AG04450 (cell line): ENCODE measurements around the gene TXNRD2. TPM values are rescaled to one million over a fixed set of nuclear protein-coding genes. Genes with fewer than 3 reads are reported as not detected.

Experiments used
- CTCF ChIA-PET: fragments of 300-600, 350-600 bp; formaldehyde crosslinking; extraction: SDS; loops from one replicate; lab custom pipeline; 2022; ENCODE audit warnings: antibody characterized with exemption, inconsistent platforms; lab: Charles Lee
- POLR2A ChIA-PET: fragments of 350-600 bp; formaldehyde crosslinking; extraction: SDS; loops from one replicate; lab custom pipeline; 2021; ENCODE audit warnings: antibody characterized with exemption, inconsistent platforms; lab: Yijun Ruan, JAX
- DNase-seq: peaks from one replicate; pipeline ENCODE4 v3.0.0-alpha.2; 2011; ENCODE audit warnings: low read depth, low spot score
- H3K27ac ChIP-seq: one replicate; pipeline ENCODE4 v1.5.1; 2012; ENCODE audit warnings: low read depth, low read length, control low read depth
- H3K27me3 ChIP-seq: one replicate; pipeline ENCODE4 v1.6.0; 2012; ENCODE audit warnings: low read length; ENCODE audit not compliant: control insufficient read depth, insufficient read depth
- H3K4me3 ChIP-seq: 2 replicates; pipeline ENCODE4 v1.5.1; 2011; ENCODE audit warnings: mild to moderate bottlenecking, low read depth, low read length, control low read depth
- H3K9me3 ChIP-seq: 2 replicates; pipeline ENCODE4 v1.5.1; 2012; ENCODE audit warnings: low read length; ENCODE audit not compliant: control insufficient read depth, insufficient read depth
- polyA plus RNA-seq: library from polyadenylated mRNA; depleted of rRNA; stranded (reverse); fragments of >200 nt; gene quantifications from 2 replicates; pipeline ENCODE4 v1.2.3, GENCODE V29; 2011
- TF ChIP-seq, protein P1 (sequence below): IDR thresholded peaks from 2 replicates; pipeline ENCODE4 v1.5.1; 2011; ENCODE audit warnings: low read depth, low read length, control low read depth, inconsistent platforms

TXNRD2 gene
- polyA plus RNA-seq, 1 experiment, result 13.3 TPM

DNA sequence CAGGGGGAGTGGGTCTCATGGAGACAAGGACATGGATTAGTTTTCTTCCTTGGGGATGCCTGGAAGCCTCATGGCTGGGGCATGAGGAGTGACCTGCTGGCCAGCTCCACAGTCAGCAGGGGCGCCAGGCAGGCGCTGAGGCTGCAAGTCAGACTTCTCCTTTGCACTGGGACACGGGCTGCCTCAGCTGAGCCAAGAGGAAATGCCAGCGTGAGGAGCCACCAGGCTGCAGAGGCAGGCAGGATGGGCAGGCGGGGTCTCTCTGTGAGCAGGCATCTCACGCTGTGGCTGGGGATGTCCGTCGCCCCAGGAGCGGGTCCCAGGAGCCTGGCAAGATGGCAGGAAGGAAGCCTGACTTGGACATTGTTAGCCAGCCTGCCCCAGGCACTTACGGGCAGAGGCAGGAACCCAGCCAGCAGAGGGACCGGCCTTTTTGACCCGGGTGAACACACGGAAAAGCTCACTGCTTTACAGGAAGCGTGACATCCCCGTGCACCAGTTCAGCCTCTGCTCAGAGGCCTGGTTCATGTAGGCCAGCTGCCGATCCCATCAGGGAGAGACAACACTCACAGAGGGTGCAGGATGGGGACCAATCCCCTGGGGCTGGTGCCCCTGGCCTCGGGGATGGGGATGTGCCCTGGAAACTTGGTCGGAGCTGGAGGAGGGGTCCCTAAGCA lies 97.1 kb downstream of the TXNRD2 start:
- ChIA-PET CTCF (no interaction called here), POLR2A (interaction anchor here (0.7 kb wide), 1 partner anchor 55 kb away, joined by 3 read pairs; no protein-coding TSS in a partner anchor)
- Histone ChIP-seq H3K27me3 (no peaks in the 10 kb centered on the region), H3K27ac (no peak overlapping the region), H3K9me3 (peaks cover 7% of the 10 kb centered on the region; the same call in 1 of the 2 replicates), H3K4me3 (no peak overlapping the region)
- DNase-seq, result no peak
- TF ChIP-seq, protein P1, sequence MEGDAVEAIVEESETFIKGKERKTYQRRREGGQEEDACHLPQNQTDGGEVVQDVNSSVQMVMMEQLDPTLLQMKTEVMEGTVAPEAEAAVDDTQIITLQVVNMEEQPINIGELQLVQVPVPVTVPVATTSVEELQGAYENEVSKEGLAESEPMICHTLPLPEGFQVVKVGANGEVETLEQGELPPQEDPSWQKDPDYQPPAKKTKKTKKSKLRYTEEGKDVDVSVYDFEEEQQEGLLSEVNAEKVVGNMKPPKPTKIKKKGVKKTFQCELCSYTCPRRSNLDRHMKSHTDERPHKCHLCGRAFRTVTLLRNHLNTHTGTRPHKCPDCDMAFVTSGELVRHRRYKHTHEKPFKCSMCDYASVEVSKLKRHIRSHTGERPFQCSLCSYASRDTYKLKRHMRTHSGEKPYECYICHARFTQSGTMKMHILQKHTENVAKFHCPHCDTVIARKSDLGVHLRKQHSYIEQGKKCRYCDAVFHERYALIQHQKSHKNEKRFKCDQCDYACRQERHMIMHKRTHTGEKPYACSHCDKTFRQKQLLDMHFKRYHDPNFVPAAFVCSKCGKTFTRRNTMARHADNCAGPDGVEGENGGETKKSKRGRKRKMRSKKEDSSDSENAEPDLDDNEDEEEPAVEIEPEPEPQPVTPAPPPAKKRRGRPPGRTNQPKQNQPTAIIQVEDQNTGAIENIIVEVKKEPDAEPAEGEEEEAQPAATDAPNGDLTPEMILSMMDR, result no peak

DNA sequence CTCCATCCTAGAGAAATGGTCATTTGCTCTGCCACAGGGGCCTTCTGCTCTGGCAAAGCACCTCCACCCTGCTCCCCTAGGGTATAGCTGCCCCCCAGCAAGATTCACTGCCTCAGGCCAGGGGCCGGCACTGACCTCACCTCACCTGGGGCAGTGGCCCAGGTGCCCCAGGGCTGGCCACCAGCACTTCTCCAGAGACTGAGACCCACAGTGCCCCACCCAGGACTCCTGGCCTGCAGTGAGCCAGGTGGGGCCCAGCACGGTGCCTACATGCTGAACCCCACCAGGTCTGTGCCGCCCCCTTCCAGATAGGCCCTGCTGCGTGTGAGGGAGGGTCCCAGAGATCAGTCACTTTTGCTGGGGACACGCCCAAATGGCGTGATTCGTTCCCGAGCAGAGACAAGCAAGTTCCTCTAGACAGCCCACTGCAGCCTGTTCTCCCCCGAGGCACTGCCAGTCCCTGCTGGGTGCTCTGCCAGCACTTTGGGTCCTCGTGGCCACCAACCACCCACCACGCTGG lies 97.7 kb downstream of the TXNRD2 start:
- POLR2A ChIA-PET, result interaction anchor here (0.7 kb wide), 1 partner anchor 54 kb away, joined by 3 read pairs; no protein-coding TSS in a partner anchor
- CTCF ChIA-PET, result no interaction called here
- Histone ChIP-seq H3K27ac (no peak overlapping the region), H3K27me3 (no peaks in the 10 kb centered on the region), H3K4me3 (no peak overlapping the region), H3K9me3 (peaks cover 7% of the 10 kb centered on the region; the same call in 1 of the 2 replicates)
- TF ChIP-seq, protein P1, result no peak
- no peak for DNase-seq

DNA sequence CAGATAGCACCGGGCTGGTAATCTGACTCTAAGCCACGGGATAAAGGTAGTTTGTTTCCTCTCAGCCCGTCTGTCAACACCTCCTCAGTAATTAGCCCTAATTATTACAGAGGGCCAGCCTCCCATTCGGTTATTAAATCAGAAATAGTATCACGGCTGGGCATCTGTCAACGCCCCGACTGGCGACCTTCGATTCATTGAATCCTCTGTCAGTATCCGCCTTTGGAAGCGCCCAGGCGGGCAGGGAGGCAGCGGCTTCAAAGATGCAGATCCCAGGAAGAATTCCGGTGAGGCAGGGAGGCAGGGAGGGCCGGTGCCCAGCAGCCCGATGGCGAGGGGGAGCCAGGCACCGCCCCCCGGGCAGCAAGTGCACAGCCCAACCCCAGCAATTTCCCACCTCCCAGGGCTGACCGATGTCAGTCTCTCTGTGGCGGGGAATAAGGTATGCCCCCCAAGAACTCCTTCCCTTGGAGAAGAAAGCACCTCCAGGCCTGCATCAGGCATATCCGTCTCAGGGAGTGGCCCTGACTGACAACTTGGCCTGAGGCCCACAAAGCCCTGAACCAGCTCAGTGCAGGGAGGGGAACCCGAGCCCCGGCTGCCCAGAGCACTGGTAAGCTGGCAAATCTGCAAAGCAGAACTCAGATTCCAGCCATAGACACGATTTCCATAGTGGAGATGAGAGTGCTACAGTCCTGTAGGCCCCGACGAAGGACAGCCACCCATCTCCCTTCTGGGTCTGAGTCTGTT lies 98.3 kb downstream of the TXNRD2 start:
- TF ChIP-seq, protein P1, result no peak
- H3K27ac ChIP-seq, result no peak overlapping the region
- CTCF ChIA-PET, result no interaction called here
- peaks cover 7% of the 10 kb centered on the region; the same call in 1 of the 2 replicates for H3K9me3 ChIP-seq
- no peak for DNase-seq
- no peaks in the 10 kb centered on the region for H3K27me3 ChIP-seq
- POLR2A ChIA-PET, result no interaction called here
- no peak overlapping the region for H3K4me3 ChIP-seq

DNA sequence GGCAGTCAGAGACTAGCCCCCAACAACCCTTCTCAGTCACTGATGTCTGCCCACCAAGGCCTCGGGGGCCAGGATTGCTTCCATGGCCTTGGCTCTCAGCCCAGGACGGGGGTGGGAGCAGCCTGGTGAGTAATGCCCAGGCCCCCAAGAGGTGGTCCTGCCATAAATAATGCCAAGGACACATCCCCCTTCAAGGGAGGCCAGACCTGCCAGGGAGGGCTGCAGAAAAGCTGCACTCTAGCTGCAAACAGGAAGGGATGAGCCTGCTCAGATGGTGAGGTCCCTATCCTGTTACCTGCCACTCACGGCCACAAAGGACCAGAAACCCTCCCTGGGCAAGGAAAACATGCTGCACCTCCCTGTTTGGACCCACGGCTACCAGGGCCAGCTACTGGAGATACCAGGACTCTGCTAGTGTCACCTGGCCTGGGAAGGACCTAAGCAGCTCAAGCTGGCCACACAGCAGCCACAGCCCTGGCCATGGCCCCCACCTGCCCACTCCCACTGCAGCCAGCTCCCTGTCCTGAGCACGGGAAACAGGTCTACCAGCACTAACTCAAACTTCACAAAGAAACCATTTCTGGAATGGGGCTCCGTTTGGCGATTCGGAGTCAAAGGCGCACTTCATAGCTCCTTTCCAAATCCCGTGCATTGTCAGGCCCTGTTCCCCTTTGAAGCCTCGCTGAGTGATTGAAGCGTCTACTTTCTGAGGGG lies 99.1 kb downstream of the TXNRD2 start:
- POLR2A ChIA-PET, result no interaction called here
- H3K27me3 ChIP-seq, result no peaks in the 10 kb centered on the region
- TF ChIP-seq, protein P1, result no peak
- no peak overlapping the region for H3K4me3 ChIP-seq
- H3K27ac ChIP-seq, result no peak overlapping the region
- H3K9me3 ChIP-seq, result peaks cover 7% of the 10 kb centered on the region; the same call in 1 of the 2 replicates
- no peak for DNase-seq
- CTCF ChIA-PET, result no interaction called here
